Measurements from ENCODE around the gene LAMC2.
A peak's percentile ranks its signal among the peaks of the same experiment; 100 is the strongest.

Gene LAMC2

DNA sequence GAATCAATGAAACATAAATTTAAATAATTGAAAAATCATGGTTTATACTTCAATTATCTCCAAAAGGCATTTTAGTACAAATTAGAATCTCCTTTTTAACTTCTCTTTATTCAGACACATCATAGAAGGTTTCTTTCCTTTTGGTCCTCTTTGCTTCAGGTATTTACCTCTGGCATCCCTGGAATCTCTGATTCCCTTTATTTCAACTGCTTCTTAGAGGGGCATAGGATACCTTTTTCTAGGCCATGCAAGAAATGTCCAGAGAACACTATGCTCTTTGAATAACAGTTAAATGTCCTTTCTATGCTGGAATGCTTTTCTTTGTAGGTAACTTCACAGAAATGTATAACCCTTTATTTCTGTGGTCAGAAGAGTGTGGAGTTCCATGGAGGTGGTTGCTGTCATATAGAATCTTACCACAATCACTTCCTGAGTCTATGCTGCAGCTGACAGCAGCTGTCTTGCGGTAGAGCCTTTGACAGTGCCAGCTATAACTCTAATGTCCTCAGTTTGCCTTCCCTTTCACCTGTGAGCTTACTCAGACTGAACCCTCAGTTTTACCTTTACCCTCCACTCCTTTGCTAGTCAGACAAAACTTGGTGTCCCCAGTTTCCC lies 8.6 kb downstream of the LAMC2 start:
- no peak for DNase-seq (ENCODE audit: low read depth)
- TF ChIP-seq, protein P1, sequence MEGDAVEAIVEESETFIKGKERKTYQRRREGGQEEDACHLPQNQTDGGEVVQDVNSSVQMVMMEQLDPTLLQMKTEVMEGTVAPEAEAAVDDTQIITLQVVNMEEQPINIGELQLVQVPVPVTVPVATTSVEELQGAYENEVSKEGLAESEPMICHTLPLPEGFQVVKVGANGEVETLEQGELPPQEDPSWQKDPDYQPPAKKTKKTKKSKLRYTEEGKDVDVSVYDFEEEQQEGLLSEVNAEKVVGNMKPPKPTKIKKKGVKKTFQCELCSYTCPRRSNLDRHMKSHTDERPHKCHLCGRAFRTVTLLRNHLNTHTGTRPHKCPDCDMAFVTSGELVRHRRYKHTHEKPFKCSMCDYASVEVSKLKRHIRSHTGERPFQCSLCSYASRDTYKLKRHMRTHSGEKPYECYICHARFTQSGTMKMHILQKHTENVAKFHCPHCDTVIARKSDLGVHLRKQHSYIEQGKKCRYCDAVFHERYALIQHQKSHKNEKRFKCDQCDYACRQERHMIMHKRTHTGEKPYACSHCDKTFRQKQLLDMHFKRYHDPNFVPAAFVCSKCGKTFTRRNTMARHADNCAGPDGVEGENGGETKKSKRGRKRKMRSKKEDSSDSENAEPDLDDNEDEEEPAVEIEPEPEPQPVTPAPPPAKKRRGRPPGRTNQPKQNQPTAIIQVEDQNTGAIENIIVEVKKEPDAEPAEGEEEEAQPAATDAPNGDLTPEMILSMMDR (conservative IDR thresholded peaks at IDR 0.05; ENCODE audit: control insufficient read depth, insufficient read depth, low read depth, low read length), result no peak
- H3K4me3 ChIP-seq (ENCODE audit: control insufficient read depth, low read depth, low read length), result no peak overlapping the region

DNA sequence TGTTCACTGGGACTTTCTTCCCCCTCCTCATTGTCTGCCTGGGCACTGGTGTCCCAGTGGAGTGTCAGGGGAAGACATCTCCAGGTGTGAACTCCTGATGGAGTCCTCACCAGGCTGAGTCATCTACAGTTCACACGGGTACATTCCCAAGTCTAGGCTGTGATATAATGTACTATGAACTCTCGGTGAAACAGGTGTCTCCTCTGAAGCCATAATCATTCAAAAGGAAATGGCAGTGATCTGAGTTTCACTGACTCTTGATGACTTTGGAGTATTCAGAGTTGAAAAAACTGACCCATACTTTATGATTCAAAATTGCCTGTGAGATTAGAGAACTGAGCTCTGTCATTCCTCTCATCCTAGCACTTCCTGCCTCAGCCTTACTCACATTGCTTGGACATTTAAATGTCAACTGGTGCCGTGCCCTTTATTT lies 9.1 kb downstream of the LAMC2 start:
- no peak for DNase-seq (ENCODE audit: low read depth)
- no peak overlapping the region for H3K4me3 ChIP-seq (ENCODE audit: control insufficient read depth, low read depth, low read length)
- TF ChIP-seq, protein P1 (conservative IDR thresholded peaks at IDR 0.05; ENCODE audit: control insufficient read depth, insufficient read depth, low read depth, low read length), result no peak

DNA sequence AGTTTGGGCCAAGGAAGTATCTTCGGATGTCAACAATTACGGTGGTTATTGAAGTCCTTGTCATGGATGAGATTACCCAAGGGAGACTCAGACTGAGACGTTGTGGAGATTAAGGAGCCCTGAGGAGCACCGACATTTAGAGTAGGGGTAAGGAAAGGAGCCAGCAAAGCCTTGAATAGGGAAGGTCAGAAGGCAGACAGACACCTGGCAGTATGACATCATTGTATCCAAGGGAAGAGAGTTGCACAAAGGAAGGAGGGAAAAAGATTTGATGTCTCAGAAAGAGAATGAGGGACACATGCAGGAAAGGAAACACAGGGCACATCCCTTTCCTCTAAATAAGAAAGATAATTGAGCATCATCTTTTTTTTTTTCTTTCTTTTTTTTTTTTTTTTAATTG lies 11.7 kb downstream of the LAMC2 start:
- TF ChIP-seq, protein P1 (conservative IDR thresholded peaks at IDR 0.05; ENCODE audit: control insufficient read depth, insufficient read depth, low read depth, low read length), result no peak
- no peak for DNase-seq (ENCODE audit: low read depth)
- H3K4me3 ChIP-seq (ENCODE audit: control insufficient read depth, low read depth, low read length), result no peak overlapping the region

DNA sequence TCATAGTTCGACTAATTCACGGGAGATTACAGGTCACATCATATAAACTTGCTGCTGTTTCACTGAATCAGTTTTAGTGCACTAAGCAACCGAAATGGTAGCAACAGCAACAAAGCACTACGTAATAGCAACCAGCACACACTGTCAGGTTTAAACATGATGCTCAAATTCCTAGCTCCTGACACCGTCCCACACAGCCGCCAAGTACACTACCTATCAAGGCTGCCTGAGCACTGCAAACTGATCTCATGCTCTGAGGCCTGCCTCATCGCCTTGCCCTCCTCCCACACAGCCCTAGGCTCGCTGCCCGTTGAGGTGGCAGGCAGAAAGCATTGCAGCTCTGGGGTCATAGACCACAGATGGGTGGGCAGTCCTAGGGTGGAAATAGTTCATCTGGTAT lies 12.4 kb downstream of the LAMC2 start:
- no peak overlapping the region for H3K4me3 ChIP-seq (ENCODE audit: control insufficient read depth, low read depth, low read length)
- DNase-seq (ENCODE audit: low read depth), result peak; percentile 86
- TF ChIP-seq, protein P1 (conservative IDR thresholded peaks at IDR 0.05; ENCODE audit: control insufficient read depth, insufficient read depth, low read depth, low read length), result no peak

DNA sequence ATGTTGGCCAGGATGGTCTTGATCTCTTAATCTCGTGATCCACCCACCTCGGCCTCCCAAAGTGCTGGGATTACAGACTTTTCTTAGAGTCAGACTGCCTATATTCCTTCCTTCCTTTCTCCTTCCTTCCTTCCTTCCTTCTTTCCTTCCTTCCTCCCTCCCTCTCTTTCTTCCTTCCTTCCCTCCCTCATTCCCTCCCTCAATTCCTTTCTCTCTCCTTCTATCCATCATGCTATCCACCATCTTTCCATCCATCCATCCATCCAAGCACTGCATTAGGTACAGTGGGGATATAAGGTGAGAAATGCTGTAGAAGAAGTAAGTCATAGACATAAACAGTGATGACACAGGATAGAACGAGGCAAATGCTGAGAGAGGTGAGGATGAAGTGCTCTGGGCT lies 13.2 kb downstream of the LAMC2 start:
- DNase-seq (ENCODE audit: low read depth), result no peak
- TF ChIP-seq, protein P1 (conservative IDR thresholded peaks at IDR 0.05; ENCODE audit: control insufficient read depth, insufficient read depth, low read depth, low read length), result no peak
- H3K4me3 ChIP-seq (ENCODE audit: control insufficient read depth, low read depth, low read length), result no peak overlapping the region

DNA sequence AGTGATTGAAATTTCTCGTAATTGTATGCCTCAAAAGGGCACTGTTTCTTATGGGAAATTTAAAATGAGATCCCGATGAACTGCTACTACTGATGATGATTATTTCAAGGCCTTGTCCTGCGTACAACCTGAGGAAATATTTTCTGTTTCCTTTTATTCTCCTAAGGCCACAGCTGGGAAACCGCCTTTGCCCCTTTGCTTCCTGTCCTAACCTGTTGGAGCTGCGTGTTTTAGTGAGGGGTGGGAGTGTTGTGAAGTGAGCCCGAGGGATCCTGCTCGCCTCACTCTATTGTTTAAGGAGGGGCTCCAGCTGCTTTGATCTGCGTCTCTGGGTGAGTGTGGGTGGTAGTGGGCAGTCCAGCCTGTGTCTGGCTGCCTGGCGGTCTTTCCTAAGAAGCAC lies 14.4 kb downstream of the LAMC2 start:
- TF ChIP-seq, protein P1 (conservative IDR thresholded peaks at IDR 0.05; ENCODE audit: control insufficient read depth, insufficient read depth, low read depth, low read length), result no peak
- no peak for DNase-seq (ENCODE audit: low read depth)
- no peak overlapping the region for H3K4me3 ChIP-seq (ENCODE audit: control insufficient read depth, low read depth, low read length)

DNA sequence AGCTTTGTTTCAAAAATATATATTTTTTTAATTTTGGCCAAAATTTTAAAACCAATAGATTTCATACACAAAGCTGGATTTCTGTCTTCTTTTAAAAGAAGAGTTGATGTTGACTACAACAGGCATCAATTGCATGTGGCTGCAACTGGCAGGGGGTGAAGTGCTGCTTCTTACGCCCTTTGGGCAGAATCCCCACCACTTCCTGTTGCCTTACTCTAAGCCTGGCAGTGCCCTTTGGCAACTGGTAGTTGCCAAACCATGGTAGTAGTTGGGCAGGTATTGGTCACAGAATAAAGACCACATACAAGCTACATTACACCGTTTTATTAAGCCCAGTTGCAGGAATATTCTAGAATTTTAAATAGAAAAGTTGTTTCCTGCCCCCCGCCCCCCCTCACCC lies 17.0 kb downstream of the LAMC2 start:
- TF ChIP-seq, protein P1 (conservative IDR thresholded peaks at IDR 0.05; ENCODE audit: control insufficient read depth, insufficient read depth, low read depth, low read length), result no peak
- H3K4me3 ChIP-seq (ENCODE audit: control insufficient read depth, low read depth, low read length), result no peak overlapping the region
- DNase-seq (ENCODE audit: low read depth), result no peak

All from fibroblast of mammary gland (primary cell).